LNCAP (cell line): ENCODE data around the gene CGB7.

Source experiments
- CTCF ChIP-seq: fragments of 450-650 bp; IDR thresholded peaks from 2 replicates; pipeline ENCODE4 v1.5.1; 2017; ENCODE audit warnings: mild to moderate bottlenecking

Gene CGB7

GRCh38 chr19:49084206-49085019, 26.9 kb upstream of the CGB7 start:
- TF ChIP-seq CTCF: no peak

- no peak for TF ChIP-seq CTCF
Observed at GRCh38 chr19:49081273-49081672, 23.7 kb upstream of the CGB7 start.

GRCh38 chr19:49080392-49080791, 22.8 kb upstream of the CGB7 start:
- TF ChIP-seq CTCF: no peak

- TF ChIP-seq CTCF: peak; percentile 49
Observed at GRCh38 chr19:49074869-49075268, 17.3 kb upstream of the CGB7 start.

- TF ChIP-seq CTCF: peak; percentile 39
Observed at GRCh38 chr19:49073514-49074378, 16.2 kb upstream of the CGB7 start.

GRCh38 chr19:49071860-49072547, 14.5 kb upstream of the CGB7 start:
- no peak for TF ChIP-seq CTCF

GRCh38 chr19:49070416-49070815, 12.9 kb upstream of the CGB7 start:
- TF ChIP-seq CTCF: no peak
